Stimulated activated CD8-positive, alpha-beta memory T cell treated with anti-CD3 and anti-CD28 coated beads, Interleukin-2, amount 100 ng/mL, for 48 hours (primary cell): ENCODE results near the gene COL7A1.
A peak's percentile ranks its signal among the peaks of the same experiment; 100 is the strongest.
"Not testable (repeated sequence)": the region's sequence is repeated elsewhere in the genome, so short reads cannot be mapped to it uniquely, and the experiment has no call there.

ENCODE experiments used
- DNase-seq, 2 donors: peaks; one replicate each; pipeline ENCODE4 v3.0.0-alpha.2; 2020; ENCODE audit warnings: low read depth in 2 of 2

COL7A1 gene

DNA sequence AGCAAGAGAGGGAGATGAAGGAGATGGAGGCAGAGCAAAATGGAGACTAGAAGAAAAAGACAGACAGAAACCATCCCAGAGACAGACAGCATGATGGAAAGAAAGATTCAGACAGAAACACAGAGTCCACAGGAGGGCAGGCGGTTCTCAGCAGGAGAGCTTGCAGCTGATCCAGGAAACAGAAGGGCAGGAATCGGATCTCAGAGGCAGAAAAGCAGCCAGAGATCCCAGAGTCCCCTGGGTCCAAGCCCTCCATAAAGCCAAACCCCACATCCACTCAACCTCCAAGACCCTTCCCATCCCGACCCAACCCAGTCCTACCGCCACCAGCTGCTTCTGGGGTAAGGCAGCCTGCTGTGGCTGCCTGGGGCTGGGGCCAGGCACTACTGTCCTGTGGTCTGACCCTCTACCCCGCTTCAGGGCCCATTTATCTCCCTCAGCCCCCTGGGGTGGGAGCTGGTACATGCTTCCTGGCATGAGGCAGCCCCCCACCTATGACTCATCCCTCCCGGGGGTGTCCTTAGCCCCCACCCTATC is 31.7 kb downstream of the COL7A1 start, which contains the start of gene UCN2:
Gene UCN2 (minus strand): TSS at position 400 of the 537 bp plus-strand sequence. CDS start 657 bp downstream, outside the sequence.
- DNase-seq: no peak

DNA sequence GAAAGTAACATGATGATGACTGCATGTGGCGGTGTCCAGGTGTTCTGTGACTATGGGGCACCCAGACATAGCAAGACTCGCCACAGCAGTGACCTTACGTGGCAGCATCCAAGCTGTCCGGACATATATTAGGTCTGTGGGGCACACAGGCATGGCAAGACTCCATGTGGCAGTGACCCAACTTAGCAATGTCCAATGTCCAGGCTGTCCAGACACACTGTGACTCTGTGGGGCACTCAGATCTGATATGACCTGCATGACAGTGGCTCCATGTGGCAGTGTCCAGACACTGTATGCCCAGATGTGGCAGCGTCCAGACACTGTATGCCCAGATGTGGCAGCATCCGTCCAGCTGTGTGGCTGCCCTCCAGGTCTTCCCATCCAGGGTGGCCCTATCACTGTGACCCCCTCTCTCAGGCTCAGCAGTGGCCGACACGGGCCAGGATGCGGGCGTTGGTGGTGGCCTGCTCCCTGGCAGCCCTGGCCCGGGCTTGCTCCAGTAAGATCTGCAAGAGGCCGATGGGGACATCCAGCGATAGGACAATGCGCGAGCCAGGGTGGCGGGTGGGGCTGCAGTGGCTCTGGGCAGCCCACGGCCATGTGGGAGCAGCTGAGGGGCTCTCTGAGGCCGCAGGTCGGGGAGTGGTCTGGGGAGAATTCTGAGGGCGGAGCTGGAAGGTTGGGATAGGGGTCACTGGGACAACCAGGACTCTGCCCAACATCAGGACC is 32.6 kb downstream of the COL7A1 start:
- no peak for DNase-seq

DNA sequence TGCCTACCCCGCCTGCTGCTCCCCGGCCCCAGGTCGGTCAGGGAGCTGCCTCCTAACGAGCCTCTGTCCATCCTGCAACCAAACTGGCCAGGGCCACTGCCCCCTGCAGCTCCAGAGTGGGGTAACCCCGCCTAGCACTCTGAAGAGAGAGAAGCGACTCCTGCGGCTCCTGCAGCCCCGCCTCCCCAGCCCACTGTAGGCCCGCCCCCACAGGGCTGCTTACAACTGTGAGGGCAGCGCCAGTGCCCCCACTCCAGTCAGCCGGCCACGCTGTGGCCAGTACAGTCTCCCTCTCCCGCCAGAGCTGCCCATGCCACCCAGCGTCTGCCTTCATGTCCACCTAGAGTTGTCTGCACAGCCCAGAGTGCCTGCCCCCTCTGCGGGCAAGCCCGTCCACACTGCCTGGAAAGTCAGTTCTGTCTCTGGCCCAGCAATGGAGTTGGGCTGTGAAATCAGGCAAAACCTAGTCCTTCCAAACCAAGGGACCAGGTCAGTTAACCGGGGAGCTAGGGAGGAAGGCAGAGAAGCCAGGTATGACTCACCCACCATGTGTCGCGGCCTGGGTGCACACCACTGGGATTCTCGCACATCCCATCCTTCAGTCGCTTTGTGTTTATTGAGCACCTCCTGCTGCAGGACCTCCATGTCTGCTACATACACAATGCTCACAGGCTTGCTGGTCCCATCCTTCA is 33.9 kb downstream of the COL7A1 start:
- DNase-seq: no peak

DNA sequence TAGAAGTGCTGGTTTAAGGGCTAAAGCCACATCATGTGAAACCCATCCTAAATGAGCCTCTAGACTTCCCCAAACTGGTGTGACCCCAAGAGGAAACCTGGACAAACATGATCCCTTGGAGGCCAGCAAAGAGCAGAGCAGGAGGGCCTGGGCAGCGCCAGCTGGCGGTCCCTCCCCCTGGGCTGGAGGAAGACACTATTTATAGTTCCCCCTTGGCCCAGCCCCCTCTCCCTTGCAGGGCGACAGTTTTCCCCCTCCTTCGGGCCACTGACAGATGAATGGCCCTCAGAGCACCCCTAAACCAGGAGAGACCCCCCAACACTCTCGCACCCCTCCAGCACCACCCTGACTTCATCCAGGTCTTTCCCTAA is 34.5 kb downstream of the COL7A1 start:
- DNase-seq: no peak

DNA sequence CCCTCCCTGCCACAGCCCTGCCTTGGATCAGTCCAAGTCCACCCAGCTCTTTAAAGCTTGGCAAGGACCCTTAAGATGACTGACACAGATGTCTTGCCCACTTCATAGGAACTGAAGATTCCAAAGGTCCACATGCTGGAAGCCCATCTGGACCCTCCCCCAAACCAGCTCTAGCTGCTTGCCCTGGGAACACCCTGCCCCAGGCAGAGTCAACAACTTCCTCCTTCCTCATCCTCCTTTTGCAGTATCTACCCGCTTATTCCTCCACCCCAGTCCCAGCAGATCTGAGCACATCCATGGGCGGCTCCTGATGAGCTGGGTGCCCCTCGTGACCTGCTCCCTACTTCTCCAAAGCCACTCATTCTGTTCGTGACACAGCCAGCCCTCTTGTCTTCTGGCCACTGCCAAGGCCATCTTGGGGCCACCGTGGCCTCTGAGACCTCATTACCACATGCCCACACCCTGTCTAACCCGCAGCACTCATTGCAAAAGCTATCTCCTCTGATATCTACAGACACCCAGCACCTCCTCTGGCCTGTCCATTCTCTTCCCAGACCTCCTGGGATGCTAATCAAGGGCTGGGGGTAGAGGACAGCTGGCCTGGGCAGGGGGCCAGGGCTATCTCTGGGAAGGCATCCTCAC is 36.5 kb downstream of the COL7A1 start:
- DNase-seq: no peak

DNA sequence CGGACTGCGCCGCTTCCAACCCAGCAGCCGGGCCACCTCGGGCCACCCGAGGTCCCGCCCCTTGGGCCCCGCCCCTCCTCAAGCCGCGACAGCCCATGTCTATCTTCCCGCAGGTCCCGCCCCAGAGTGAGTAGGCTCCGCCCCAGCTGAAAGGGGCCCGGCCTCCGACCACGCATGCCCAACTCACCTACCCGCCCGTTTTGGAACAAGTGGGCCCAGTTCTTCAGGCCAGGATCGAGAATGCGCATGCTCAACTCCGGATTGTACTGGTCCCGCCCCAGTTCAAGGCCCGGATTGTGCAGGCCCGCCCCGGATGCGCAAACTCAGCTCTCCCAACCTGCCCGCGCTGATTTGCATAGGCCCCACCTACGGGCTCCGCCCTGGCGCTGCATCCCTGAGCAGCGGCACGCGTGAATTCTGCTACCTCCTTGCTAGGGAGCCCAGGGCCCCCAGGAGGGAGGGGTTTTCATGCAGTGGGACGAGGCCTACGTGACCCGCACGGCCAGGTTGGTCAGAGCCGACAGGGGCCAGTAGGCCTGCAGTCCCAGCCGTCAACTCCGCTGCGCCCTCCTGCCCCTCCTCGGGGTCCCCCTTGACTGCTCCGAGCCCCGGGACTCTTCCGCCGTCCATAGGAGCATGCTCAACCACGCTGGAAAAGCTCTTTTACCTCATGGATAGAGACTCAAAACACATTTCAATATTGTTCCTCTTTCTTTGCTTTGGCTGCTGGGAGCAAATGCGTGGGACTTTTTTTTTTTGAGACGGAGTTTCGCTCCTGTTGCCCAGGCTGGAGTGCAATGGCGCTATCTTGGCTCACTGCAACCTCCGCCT is 38.1 kb downstream of the COL7A1 start, which contains the start of gene PFKFB4:
Gene PFKFB4 (minus strand): TSS at position 8 of the 831 bp plus-strand sequence. CDS start 26 bp downstream, outside the sequence.
- DNase-seq: peak; percentile 99

DNA sequence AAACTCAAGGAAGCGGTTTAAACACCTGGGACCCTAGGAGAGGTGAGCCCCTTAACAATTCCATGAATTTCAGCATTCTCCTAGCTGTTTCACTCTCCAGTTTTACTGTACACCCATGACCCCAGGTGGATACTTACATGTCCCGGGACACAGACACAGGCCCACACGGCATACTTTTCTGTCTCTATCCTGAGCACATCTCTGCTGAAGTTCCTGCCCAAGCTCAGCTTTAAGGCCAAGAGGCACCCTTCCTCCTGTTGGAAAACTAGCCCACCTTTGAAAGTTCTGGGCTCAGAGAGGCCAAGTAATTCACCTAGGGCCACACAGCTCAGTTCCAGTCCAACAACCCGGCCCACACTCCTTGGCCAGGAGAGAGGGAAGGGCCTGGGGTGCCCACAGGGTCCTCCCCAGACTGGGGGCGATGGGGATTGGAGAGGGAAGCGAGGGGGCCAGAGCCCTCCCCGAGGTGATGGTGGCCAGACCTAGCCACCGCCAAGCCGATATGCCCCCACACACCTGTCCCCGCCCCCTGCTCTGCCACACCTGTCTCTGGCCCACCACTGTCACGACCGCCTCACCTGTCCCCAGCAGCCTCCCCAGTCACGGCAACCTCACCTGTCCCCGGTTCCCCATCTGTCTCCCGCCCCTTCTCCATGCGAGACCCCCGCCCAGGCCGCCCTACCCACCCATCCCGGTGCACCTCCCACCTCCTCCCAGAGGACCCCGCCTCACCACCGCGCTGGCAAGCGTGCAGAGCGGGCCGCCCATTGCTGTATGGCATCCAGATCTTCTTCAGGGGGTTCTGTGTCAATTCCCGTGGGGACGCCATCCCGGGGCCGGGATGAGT is 39.0 kb downstream of the COL7A1 start:
- no peak for DNase-seq

DNA sequence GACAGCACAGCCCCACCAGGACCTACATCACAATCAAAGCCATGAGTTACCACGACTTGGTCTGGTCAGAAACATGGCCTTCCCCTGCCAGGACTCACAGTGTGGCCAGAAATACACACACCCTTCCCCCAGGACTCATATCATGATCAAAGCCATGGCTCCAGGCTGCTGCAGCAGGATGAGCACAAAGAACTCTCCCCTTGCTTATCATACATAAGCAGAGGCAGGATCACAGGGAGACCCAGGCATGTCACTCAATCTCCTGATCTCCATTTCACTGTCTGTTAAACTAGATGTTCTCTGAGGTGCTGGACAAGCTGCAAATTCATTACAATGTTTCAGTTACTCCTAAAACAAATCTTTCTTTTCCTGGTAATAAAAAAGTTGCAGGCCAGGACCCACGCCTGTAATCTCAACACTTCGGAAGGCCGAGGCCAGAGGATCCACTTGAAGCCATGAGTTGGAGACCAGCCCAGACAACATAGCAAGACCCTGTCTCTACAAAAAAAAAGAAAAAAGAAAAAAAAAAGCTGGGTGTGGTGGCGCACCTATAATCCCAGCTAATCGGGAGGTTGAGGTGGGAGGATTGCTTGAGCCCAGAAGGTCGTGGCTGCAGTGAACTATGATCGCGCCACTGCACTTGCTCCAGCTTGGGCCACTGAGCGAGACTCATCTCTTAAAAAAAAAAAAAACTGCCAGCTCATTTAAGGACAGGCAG is 39.7 kb downstream of the COL7A1 start:
- no peak for DNase-seq

DNA sequence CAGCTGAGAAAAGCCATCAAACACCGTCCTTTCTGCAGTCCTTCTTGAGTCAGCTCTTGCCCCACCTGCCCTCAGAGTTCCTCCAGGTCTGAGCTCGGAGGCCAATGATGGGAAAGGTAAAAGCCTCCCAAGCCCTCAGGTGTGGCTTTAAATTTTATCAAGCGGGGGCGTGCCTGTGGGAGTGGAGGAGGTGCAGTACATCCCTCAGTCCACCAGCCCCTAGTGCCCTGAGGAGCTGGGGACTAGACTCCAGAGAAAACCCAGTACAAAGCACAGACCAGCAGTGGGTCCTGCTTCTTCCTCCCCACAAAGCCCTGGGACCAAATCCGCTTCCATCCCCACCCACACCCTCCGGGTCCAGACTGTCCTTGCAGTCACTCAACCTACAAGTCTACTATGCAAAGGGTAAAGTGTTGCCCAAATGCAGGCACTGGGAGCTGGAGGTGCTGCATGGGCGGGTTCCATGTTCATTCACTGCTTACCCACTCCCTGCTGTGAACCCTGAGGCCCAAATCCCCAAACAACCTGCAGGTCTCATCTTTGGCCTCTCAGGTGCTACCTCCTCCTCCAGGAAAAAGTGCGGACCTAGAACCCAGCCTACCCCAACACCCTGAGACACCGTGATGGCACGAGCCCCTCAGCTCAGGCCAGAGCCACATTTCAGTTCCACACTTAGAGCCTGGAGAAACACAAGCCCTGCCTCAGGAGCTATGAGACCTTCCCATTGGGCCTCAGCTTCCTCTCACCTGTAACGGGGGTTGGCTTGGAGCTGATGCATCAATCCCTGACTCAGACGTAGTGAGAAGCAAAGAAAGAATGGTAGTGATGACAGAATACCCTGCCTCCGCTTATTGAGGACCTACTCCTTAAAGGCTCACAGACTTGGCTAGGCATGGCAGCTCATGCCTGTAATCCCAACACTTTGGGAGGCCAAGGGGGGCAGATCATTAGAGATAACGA is 41.0 kb downstream of the COL7A1 start:
- no peak for DNase-seq

DNA sequence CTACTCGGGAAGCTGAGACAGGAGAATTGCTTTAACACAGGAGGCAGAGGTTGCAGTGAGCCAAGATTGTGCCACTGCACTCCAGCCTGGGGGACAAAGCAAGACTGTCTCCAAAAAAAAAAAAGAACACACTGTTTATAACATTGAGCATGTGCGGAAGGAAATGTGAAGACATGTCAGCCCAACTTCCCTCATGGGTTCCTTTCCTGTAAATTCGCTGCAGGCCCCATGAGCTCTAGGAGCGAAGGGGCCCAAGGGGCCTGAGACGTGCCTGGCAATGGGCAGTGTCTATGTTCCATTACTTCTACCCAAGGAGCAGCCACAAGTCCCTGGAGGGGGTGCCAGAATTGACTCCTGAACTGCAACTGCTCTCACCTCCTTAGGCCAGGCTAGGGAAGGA is 41.8 kb downstream of the COL7A1 start:
- no peak for DNase-seq

DNA sequence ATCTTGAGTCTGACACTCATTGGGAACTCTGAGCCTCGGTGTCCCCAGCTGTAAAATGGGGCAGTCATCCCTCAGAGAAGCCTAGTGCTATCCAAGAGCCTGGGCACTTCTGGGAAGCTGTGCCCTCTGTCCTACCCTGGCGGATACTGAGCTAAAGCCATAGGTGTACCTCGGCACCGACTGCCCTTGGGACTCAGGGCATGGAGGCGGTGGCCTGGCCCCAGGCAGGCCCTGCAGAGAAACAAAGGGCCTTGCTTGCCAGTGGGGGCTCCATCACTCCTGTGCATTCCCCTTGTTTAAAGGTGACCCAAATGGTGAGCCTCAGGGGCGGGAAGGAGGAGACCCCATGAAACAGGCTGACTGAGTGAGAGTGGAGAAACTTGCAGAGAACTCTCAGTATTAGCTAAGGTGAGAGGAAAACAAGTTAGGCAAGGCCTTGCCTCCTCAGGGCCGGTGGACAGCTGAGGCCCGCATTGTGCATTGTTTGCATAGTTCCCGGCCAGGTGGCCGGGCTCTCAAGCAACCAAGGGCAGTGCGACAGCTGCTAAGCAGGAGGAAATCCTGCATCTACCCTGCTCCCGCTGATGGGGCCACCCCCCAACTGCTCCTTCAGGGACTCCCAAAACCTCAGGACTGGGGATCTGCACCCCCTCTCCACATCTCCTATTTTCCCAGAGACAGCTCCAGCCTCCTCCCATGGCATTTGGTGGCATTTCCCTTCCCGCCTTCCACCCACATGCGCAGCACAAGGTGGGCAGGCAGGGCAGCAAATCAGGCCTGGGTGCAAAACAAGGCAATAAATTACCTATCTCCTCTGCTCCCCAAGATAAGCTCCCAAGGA is 42.8 kb downstream of the COL7A1 start:
- DNase-seq: no peak

DNA sequence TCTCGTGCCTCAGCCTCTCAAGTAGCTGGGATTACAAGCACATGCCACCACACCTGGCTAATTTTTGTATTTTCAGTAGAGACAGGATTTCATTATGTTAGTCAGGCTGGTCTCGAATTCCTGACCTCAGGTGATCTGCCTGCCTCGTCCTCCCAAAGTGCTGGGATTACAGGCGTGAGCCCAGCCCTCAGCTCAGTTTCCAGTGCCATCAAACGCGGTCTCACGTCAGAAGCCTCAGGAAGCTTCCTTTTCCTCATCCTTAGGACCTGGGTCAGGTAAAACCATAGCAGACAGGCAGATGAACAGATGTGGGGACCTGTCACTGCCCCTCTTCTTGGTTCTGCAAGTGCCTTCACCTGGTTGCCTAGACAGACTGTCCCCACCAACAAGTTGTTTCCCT is 43.5 kb downstream of the COL7A1 start:
- DNase-seq: not testable (repeated sequence)

DNA sequence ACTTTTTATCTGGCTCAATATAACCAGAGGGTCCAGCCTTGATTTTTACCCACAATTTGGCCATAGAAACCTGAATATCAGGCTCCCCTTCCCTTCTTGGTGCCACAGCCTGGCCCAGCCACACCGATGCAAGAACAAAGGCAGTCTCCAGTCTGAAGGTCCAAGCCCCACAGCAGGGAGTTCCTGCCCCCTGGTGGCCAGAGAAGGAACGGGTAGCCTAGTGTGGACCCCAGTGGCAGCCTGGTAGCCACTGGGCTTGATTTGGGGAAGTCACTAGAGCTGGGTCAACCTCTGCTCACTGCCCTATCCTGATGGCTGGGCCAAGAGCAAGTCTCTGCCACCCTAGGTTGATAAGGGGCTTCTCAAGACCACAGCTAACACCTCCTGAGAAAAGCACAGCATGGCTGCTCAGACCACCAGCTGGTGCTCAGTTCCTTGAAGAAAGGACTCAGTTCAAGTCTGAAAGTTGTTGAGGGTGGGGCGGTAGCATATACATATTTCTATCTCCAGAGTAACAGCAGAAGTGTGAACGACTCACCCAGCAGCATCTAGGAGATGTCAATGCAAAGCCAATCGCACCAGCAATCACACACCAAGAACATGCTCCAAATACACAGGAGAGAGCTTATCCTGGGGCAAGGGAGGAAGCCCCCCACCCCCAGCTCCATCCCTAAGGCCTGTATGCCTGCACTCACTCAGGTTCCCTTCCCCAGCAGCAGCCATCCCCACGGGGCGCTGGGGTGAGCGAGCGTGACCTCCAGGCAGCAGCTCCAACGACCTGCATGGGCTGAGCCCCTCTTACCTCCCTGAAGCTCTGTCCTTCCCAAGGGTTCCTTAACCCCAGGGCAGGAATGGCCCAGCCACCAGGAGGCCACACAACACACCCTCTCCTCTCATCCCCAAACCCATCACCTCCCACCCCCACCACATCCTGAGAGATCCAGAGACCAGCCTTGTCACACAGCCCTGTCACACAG is 46.1 kb downstream of the COL7A1 start:
- DNase-seq: peak; percentile 76 to 77

DNA sequence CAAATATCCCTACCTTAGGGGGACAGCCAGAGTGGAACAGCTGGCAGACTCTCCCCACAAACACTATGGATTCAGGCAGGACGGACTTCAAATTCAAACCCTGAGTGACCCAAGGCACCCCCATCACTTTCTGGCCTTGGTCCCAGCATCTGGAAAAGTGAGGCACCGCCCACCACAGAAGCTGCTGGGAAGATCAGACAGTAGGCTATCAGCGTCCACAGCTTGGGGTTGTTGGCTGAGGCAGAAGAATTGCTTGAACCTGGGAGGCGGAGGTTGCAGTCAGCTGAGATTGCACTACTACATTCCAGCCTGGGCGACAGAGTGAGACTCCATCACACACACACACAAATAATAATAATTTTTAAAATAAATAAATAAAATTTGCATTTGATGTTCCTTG is 47.0 kb downstream of the COL7A1 start:
- DNase-seq: no peak

DNA sequence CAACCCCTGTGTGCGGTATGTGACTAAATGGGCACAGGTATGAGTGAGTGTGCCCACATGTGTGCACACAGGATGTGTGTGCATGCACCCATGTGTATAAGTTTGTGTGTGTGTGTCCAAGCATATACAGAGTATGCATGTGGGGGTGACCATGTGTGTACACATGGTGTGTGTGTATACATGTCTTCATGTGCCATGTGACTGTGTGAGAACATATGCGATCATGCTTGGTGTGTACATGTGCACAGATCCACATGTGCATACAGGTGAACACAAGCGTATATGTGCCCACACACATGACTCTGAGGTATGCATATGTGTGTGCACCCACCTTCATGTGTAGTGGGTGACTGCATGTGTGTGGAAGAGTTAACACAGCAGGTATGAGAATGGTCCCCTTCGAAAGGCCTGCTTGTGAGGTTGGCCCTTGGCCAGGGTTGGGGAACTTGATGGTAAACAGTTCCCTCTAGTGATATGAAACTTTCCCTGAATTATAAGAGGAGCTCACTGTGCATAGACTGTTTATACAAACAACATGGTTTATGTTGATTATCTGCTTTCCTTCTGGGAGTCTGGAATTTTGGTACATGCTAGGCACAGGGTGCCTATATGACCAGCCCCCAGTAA is 48.8 kb downstream of the COL7A1 start:
- DNase-seq: no peak

DNA sequence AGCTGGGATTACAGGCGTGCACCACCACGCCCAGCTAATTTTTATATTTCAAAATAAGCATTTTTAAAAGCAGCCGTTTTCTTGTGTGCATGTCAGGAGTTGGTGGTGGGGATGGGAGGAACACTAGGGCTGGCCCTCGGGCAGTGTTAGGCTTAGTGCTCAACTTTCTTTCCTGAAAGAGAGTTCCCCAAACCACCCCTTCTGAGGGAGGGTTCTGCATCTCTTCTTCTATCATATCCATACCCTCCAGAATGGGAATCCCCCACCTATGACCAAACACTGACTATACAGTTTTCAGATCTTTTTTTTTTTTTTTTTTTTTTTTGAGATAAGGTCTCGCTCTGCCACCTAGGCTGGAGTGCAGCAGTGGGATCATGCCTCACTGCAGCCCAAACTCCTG is 51.0 kb downstream of the COL7A1 start:
- DNase-seq: no peak
